Fibroblast of pulmonary artery (primary cell): ENCODE data around the gene FAM181A.

Source experiments
- DNase-seq: peaks from one replicate; pipeline ENCODE4 v3.0.0-alpha.2; 2010; ENCODE audit warnings: low read depth
- H3K4me3 ChIP-seq: replicated peaks from 2 replicates; pipeline ENCODE4 v1.5.1; 2011; ENCODE audit warnings: low read depth, mild to moderate bottlenecking, control low read depth, low read length, moderate library complexity
- CTCF ChIP-seq: IDR thresholded peaks from 2 replicates; pipeline ENCODE4 v1.5.1; 2011; ENCODE audit warnings: mild to moderate bottlenecking, control low read depth, low read length, inconsistent platforms; ENCODE audit errors: missing control alignments

Gene FAM181A

DNA sequence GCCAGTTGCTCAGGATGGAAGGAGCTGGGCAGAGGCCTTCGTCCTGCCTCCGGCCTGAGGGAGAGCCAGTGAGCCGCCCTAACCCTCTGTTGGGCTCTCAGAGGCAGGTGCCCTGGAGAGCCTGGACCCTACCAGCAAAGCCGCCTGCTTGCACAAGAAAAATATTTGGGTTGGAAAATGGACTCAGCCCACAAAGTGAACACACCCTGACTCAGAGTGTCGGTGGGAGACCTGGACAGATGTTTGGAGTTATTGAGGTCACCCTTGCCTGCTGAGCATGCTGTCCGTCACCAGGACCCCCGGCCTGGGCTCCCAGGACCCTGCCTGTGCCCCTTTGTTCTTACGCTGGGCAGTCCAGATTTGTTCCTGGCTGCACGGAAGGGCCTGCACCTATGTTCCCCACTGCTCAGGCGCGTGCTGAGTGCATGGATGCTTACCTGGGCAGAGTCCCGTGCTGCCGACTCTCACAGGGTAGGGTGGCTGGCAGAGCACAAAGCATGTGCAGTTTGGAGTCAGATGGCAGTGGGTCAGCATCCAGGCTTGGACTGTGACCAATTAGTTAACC, 22.4 kb downstream of the FAM181A start:
- no peak overlapping the region for H3K4me3 ChIP-seq
- no peak for TF ChIP-seq CTCF
- DNase-seq = no peak

DNA sequence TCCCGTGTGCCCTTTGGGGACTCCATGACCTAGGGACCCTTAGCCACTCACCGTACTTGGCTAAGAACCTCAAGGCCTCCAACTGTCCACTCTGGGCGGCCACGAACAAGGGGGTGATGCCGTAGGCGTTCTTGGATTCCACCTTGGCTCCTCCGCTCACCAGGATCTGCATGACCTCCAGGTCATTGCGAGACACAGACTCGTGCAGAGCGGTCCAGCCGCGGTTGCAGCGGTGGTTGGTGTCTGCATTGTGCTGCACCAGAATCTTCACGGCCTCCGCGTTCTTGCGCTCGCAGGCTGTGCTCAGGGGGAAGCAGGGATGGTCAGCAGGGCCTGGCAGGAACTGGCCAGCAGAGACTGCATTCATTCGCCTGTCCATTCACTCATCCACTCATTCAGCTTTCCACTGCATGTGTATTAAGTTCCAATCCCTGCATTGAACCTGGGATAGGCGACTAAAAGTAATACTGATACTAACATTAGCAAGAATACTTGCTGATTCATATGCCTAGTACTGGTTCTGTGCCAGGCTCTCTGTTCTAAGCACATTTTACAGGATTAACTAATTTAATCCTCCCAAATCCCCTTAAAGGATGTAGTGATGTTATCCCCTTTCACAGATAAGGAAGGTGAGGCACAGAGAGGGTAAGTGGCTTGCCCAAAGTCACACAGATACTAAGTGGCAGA, 23.9 kb downstream of the FAM181A start:
- DNase-seq = no peak
- H3K4me3 ChIP-seq = no peak overlapping the region
- no peak for TF ChIP-seq CTCF

DNA sequence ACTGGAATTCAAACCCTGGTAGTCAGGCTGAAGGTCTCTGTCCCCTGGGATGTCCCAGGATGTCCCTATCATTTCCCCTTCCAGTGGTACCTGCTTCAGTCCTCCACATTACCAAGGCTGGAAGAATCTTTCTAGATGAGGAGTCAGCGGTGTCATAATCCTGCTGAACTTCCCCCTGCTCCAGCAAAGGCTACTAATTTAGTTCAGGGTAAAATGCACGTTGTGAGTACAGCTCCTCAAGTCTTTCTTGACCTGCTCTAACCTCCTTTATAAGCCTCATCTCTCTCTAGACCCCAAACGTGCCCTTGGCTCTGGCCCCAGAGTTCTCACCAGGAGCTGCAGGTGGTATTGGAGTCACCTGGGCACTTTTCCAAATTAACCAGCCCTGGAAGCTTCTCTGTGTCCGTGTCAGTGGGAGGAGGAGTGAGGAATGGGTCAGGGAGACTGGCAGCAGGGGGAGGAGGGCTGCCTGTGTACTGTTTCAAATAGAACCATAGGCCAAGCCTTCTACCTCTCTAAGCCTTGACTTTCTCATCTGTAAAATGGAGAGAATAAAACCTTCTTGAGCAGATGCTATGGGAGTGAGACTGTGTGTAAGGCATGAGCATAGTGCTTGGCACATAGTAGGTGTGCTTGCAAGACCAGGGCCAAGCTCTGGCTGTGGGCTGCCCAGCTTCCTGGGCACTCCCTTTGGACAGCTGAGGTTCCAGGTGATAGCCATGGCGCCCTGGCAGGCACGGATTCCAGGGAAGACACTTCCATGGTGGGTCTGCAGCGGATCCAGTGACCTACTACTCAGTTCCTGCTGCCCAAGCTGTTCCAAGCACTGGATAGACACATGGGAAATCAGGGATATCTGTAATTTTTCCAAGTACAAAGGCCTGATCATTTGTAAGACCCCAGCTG, 24.7 kb downstream of the FAM181A start:
- DNase-seq = no peak
- no peak overlapping the region for H3K4me3 ChIP-seq
- no peak for TF ChIP-seq CTCF

- DNase-seq = no peak
- TF ChIP-seq CTCF = no peak
- H3K4me3 ChIP-seq = no peak overlapping the region
Measured at GRCh38 chr14:93952829-93953228, 25.7 kb downstream of the FAM181A start.

DNA sequence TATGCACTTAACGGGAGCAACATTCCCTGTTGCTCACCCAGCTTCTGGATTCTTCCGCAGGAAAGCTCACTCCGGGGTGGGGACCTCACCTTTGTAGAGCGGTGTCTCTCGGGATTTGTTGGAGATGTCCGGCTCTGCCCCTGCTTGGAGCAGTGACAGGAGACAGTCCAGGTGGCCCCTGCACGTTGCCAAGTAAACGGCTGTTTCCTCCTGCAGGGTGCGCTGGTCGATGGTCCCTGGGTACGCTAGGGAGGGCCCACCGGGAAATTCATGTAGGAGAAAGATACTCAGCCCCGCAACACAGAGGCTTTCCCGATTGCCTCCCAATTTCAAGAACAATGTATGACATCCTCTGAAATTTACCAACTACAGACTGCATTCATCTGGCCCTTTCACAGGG, 26.1 kb downstream of the FAM181A start:
- H3K4me3 ChIP-seq = no peak overlapping the region
- TF ChIP-seq CTCF = peak; percentile 5
- DNase-seq = no peak

GRCh38 chr14:93953739-93954515, 26.8 kb downstream of the FAM181A start:
- DNase-seq = no peak
- no peak for TF ChIP-seq CTCF
- H3K4me3 ChIP-seq = no peak overlapping the region
